Occipital lobe (tissue), 2 donors: ENCODE data around the gene PLCL2. TPM values are rescaled to one million over a fixed set of nuclear protein-coding genes. Genes with fewer than 3 reads are reported as not detected.

Source experiments
- DNase-seq: peaks from one replicate; lab custom pipeline; 2025; lab: John Stamatoyannopoulos, UW
- total RNA-seq: library from RNA; depleted of rRNA; stranded (reverse); fragments of >200 nt; gene quantifications from one replicate; pipeline ENCODE4 v1.2.3, GENCODE V29; 2014

The PLCL2 gene
- 128 TPM for total RNA-seq

GRCh38 chr3:16884748-16885592 lies at the start of gene PLCL2:
TSS of gene PLCL2 (plus strand) at chr3:16884955. CDS start at chr3:16885040, 85 bp downstream.
- no peak for DNase-seq

- DNase-seq = no peak
These were observed 48.1 kb upstream of the PLCL2 start for GRCh38 chr3:16836505-16837237.

GRCh38 chr3:16837602-16838001 lies 47.2 kb upstream of the PLCL2 start:
- no peak for DNase-seq

- no peak for DNase-seq
These were observed 46.2 kb upstream of the PLCL2 start for GRCh38 chr3:16838561-16838960.

- DNase-seq = no peak
These were observed 45.3 kb upstream of the PLCL2 start for GRCh38 chr3:16839271-16840100.

GRCh38 chr3:16840101-16840424 lies 44.7 kb upstream of the PLCL2 start:
- DNase-seq = no peak

- DNase-seq = no peak
These were observed 43.6 kb upstream of the PLCL2 start for GRCh38 chr3:16841041-16841753.

GRCh38 chr3:16841904-16842271 lies 42.9 kb upstream of the PLCL2 start:
- DNase-seq = no peak

GRCh38 chr3:16842272-16843270 lies 42.2 kb upstream of the PLCL2 start:
- DNase-seq = no peak

- DNase-seq = no peak
These were observed 40.5 kb upstream of the PLCL2 start for GRCh38 chr3:16844222-16844621.

- no peak for DNase-seq
These were observed 40.0 kb upstream of the PLCL2 start for GRCh38 chr3:16844791-16845190.

GRCh38 chr3:16846373-16847080 lies 38.2 kb upstream of the PLCL2 start:
- no peak for DNase-seq

GRCh38 chr3:16848007-16848406 lies 36.7 kb upstream of the PLCL2 start:
- DNase-seq = no peak

GRCh38 chr3:16849229-16849628 lies 35.5 kb upstream of the PLCL2 start:
- DNase-seq = peak; percentile 24

- no peak for DNase-seq
These were observed 35.0 kb upstream of the PLCL2 start for GRCh38 chr3:16849795-16850194.

GRCh38 chr3:16855497-16855896 lies 29.3 kb upstream of the PLCL2 start:
- DNase-seq = no peak

GRCh38 chr3:16860234-16860633 lies 24.5 kb upstream of the PLCL2 start:
- no peak for DNase-seq

GRCh38 chr3:16861432-16861831 lies 23.3 kb upstream of the PLCL2 start:
- no peak for DNase-seq

GRCh38 chr3:16864610-16865313 lies 20.0 kb upstream of the PLCL2 start:
- no peak for DNase-seq
